ENCODE results near the gene SCAMP1. TPM values are rescaled to one million over a fixed set of nuclear protein-coding genes. Genes with fewer than 3 reads are reported as not detected.
A peak's percentile ranks its signal among the peaks of the same experiment; 100 is the strongest.

The SCAMP1 gene
- total RNA-seq, 1 experiment from 2014 or later, result 36.0 TPM

DNA sequence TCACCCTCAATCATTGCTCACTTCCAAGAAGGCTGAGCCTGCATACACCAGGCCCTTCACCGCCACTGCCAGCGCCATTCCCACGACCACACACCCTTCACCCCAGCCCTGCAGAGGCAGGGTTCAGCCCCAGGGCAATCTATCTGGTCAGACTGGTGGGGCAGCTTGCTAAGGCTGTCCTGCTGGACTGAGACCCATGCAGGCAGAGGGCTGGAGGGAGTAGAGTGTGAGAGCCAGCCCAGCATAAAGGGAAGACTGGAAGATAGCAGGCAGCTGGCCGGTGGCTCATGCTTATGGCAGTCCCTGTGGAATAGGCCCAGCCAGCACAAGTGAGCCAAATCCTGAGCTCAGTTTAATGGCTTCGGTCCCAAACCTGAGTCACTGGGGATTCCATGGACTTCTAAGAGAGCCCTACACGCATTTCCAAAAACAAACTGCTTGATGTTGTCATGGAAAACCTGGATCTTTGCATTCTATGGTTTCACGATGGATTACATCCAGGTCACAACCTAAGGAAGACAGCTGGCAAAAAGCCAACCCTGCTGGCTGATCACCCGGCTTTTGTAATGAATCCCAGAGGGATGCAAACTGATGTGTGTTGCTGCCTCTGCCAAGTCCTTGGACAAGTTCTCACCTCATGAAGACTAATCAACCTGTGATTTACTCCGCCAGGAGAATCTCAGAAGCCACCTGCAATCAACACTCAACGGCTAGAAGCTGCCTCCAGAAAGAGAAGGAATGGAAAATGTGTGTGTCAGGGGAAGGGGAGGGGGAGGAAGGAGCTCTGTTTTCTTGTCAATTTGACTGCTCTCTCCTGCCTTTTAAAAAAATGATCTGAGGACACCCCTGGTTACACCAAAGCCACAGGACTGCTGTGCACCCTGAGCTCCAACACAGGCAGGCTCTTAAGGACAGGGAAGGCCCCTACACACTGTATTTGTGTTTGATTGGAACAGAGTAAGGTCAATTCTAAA, 144.6 kb downstream of the SCAMP1 start:
- no peak overlapping the region for H3K27ac ChIP-seq (ENCODE audit: insufficient read length, low read depth, low read length)
- no peak overlapping the region for H2BK5ac ChIP-seq (ENCODE audit: insufficient read length, low read length)
- H3K14ac ChIP-seq (ENCODE audit: insufficient read depth, low read length), result no peak overlapping the region; the same call in 1 of the 2 replicates
- peaks cover 0 to 14% (median 2%) of the 10 kb centered on the region in 3 experiments; a peak in 4 of 7 replicates for H3K36me3 Mint-ChIP-seq (ENCODE audit: insufficient read depth in 1 of 3, low read depth in 3 of 3)
- no peaks in the 10 kb centered on the region for H3K27me3 ChIP-seq (ENCODE audit: insufficient read depth, low read length)
- H3K4me3 Mint-ChIP-seq, result no peak overlapping the region
- DNase-seq, result no peak
- TF ChIP-seq, protein P1, sequence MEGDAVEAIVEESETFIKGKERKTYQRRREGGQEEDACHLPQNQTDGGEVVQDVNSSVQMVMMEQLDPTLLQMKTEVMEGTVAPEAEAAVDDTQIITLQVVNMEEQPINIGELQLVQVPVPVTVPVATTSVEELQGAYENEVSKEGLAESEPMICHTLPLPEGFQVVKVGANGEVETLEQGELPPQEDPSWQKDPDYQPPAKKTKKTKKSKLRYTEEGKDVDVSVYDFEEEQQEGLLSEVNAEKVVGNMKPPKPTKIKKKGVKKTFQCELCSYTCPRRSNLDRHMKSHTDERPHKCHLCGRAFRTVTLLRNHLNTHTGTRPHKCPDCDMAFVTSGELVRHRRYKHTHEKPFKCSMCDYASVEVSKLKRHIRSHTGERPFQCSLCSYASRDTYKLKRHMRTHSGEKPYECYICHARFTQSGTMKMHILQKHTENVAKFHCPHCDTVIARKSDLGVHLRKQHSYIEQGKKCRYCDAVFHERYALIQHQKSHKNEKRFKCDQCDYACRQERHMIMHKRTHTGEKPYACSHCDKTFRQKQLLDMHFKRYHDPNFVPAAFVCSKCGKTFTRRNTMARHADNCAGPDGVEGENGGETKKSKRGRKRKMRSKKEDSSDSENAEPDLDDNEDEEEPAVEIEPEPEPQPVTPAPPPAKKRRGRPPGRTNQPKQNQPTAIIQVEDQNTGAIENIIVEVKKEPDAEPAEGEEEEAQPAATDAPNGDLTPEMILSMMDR (conservative IDR thresholded peaks at IDR 0.05), result no peak
- H3K79me2 ChIP-seq (ENCODE audit: insufficient read depth, low read length), result no peaks in the 10 kb centered on the region; the same call in 1 of the 2 replicates
- no peak overlapping the region for H3K4ac ChIP-seq (ENCODE audit: low read depth, low read length)
- H3K23me2 ChIP-seq (ENCODE audit: insufficient read length, low read depth, low read length, poor library complexity, severe bottlenecking), result no peaks in the 10 kb centered on the region
- H3K23ac ChIP-seq (ENCODE audit: insufficient read length, low read depth, low read length), result no peak overlapping the region
- H3T11ph ChIP-seq (ENCODE audit: low read length), result no peak overlapping the region
- H3K56ac ChIP-seq (ENCODE audit: insufficient read length, low read depth, low read length), result no peak overlapping the region
- H3K79me1 ChIP-seq (ENCODE audit: insufficient read depth, low read depth, low read length, poor library complexity, severe bottlenecking), result no peaks in the 10 kb centered on the region
- H3K4me1 Mint-ChIP-seq, result peaks cover 42 to 48% of the 10 kb centered on the region in 2 experiments
- no peak overlapping the region for H2BK15ac ChIP-seq (ENCODE audit: low read depth, low read length)
- H2AK5ac ChIP-seq (ENCODE audit: insufficient read length, low read length), result no peak overlapping the region
- no peak overlapping the region for H2BK120ac ChIP-seq (ENCODE audit: low read depth, low read length, poor library complexity, severe bottlenecking)
- peaks cover 6% of the 10 kb centered on the region; the same call in 1 of the 2 replicates for H3K4me1 ChIP-seq (ENCODE audit: insufficient read depth, low read length)
- H3K9ac ChIP-seq (ENCODE audit: extremely low read depth, insufficient read length, low read length), result no peak overlapping the region
- no peak overlapping the region for H2BK12ac ChIP-seq (ENCODE audit: insufficient read length, low read depth, low read length)
- no peak overlapping the region for H3K4me2 ChIP-seq (ENCODE audit: insufficient read depth, insufficient read length, low read length)
- no peak overlapping the region for H3K18ac ChIP-seq (ENCODE audit: insufficient read length, low read depth, low read length)
- no peaks in the 10 kb centered on the region for H3K9me3 Mint-ChIP-seq
- peak overlapping the region in 2 of 3 experiments; percentile 66 to 90 for H3K27ac Mint-ChIP-seq
- H2AFZ ChIP-seq (ENCODE audit: low read length), result no peak overlapping the region
- no peaks in the 10 kb centered on the region for H3K9me3 ChIP-seq (ENCODE audit: control insufficient read depth, low read depth, low read length)
- H4K20me1 ChIP-seq (ENCODE audit: control insufficient read depth, insufficient read depth, insufficient read length), result no peaks in the 10 kb centered on the region
- no peak overlapping the region for H4K5ac ChIP-seq (ENCODE audit: insufficient read length, low read depth, low read length)
- H2BK20ac ChIP-seq (ENCODE audit: low read depth, low read length, poor library complexity, severe bottlenecking), result no peak overlapping the region
- no peak overlapping the region for H4K8ac ChIP-seq (replicated peaks; ENCODE audit: insufficient read length, low read depth, low read length)
- H4K91ac ChIP-seq (ENCODE audit: insufficient read length, low read depth, low read length), result no peak overlapping the region
- H3K27me3 Mint-ChIP-seq (ENCODE audit: low read depth), result 0 out of 2 replicates have a peak, but pooled peaks cover under 1% of the 10 kb centered on the region
- WGBS (ENCODE audit: extremely low coverage, insufficient read length, low lambda C conversion rate), result no CpG with 5 or more reads among the region's 10 CpGs
